Spleen (tissue), 7 donors: ENCODE measurements around the gene CCNL1.

Experiments
- POLR2A ChIP-seq, 3 donors: fragments of 450-650 bp; IDR thresholded peaks; one replicate each; pipeline ENCODE4 v1.5.1; 2017; ENCODE audit warnings: antibody characterized with exemption in 3 of 3, mild to moderate bottlenecking in 1 of 3
- TF ChIP-seq, protein P1 (sequence below), 11 experiments: fragments of 200-600 bp in 7 of 11; fragments of 450-650 bp in 4 of 11; sonication (generic) in 4 of 11; IDR thresholded peaks in 8 of 11; conservative IDR thresholded peaks in 3 of 11; 1 replicate in 7 of 11; 2 replicates in 4 of 11; pipeline versions ENCODE4 v1.4.0 to v1.8.0; 2016 to 2021; ENCODE audit warnings: antibody characterized with exemption in 11 of 11, inconsistent platforms in 4 of 11, mild to moderate bottlenecking in 1 of 11
- donor health status: DM: no; HTN: no; CAD: no; lungs with moderate emphysema.
- donor health status: DM: no; HTN: no; CAD: no.
- donor health status: DM: no; HTN: no; CAD: no.

DNA sequence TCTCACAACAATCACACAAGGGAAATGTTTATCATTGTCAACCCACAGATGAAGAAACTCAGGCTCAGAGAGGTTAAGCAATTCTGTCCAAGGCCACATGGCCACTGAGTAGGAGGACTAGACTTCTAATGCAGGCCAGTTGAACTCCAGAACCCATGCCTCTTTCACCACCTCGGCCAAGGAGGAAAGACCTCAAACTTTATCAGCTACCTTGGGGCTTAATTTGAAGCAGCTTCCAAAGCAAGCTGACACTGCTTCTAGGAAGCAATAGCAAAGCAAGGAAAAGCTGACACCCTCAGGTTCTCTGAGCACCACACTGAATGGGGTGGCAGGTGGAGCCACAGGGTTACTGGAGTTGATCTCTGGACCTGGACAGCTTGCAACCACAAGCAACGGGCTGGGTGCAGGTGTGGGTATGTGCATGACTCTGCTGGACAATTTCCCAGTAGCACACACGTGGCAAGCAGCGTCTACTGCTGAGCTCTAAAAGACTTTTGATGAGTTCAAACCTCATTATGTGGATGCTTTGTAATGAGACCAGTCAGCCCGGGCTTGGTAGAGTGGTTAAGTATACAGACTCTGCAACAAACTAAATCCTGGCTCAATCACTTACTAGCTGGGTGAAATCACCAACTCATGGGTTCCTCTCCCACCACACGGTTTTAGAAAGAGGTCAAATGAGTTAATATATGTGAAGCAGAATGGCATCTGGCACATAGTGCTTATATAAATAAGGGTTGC is 23.1 kb downstream of the CCNL1 start:
- TF ChIP-seq, protein P1, sequence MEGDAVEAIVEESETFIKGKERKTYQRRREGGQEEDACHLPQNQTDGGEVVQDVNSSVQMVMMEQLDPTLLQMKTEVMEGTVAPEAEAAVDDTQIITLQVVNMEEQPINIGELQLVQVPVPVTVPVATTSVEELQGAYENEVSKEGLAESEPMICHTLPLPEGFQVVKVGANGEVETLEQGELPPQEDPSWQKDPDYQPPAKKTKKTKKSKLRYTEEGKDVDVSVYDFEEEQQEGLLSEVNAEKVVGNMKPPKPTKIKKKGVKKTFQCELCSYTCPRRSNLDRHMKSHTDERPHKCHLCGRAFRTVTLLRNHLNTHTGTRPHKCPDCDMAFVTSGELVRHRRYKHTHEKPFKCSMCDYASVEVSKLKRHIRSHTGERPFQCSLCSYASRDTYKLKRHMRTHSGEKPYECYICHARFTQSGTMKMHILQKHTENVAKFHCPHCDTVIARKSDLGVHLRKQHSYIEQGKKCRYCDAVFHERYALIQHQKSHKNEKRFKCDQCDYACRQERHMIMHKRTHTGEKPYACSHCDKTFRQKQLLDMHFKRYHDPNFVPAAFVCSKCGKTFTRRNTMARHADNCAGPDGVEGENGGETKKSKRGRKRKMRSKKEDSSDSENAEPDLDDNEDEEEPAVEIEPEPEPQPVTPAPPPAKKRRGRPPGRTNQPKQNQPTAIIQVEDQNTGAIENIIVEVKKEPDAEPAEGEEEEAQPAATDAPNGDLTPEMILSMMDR (IDR thresholded peaks at IDR 0.05 in 8 of 11, conservative IDR thresholded peaks at IDR 0.05 in 3 of 11), result no peak
- no peak for TF ChIP-seq POLR2A (IDR thresholded peaks at IDR 0.05)
